ENCODE data around the gene MAT1A.

The MAT1A gene

DNA sequence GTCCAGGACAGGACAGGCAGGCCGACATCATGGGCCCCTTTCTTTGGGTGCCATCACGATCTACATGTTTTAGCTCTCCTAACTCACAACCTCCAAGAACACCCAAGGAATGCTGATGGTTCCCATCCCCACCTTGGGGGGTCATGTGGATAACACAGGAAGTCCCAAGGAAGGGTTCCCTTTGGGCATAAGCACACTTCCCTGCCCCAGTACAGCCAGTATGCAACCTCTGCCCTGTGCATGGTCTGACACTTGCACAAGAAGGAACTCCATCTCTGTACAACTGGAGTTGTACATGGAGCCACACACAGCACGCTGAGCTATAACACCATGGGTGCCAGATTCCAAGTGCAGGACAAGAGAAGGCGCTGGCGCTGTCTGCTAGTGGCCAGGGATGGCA is 11.0 kb downstream of the MAT1A start:
- TF ChIP-seq, protein P1, sequence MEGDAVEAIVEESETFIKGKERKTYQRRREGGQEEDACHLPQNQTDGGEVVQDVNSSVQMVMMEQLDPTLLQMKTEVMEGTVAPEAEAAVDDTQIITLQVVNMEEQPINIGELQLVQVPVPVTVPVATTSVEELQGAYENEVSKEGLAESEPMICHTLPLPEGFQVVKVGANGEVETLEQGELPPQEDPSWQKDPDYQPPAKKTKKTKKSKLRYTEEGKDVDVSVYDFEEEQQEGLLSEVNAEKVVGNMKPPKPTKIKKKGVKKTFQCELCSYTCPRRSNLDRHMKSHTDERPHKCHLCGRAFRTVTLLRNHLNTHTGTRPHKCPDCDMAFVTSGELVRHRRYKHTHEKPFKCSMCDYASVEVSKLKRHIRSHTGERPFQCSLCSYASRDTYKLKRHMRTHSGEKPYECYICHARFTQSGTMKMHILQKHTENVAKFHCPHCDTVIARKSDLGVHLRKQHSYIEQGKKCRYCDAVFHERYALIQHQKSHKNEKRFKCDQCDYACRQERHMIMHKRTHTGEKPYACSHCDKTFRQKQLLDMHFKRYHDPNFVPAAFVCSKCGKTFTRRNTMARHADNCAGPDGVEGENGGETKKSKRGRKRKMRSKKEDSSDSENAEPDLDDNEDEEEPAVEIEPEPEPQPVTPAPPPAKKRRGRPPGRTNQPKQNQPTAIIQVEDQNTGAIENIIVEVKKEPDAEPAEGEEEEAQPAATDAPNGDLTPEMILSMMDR (IDR thresholded peaks at IDR 0.05; ENCODE audit: control insufficient read depth, extremely low read depth, insufficient read depth), result no peak
- no peak overlapping the region for H3K4me3 ChIP-seq (ENCODE audit: low read depth, low read length)
- DNase-seq (ENCODE audit: low read depth), result no peak

DNA sequence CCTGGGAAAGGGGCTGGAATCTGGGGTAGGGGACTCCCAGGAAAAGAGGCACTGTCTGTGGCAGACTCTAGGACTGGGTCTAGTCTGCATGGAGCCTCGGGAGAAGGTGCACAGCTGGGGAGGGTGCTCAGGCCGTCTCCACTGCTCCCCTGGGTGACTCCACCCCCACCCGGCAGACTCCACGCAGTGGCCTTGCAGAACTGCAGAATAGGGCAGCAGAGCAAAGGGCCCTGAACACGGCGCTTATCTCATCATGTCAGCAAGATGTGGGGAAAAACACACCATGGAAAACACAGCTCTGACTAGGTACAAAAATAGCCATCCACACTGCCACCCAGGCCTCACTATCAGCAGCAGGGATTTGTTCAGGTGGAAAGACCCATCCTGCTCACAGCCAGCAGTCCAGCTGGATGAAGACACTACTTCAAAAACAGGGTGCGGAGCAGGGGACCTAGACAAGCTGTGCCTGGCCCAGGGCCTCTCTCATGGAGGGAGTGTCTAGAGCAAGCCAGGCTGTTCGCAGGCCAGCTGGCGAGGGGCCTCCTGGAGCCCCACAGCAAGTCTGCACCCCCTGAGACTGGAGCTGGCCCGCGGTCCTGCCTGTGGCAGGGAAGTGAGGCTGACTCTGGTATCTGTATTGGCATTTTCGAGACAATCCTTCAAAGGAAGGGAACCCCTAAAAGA is 11.7 kb downstream of the MAT1A start:
- no peak overlapping the region for H3K4me3 ChIP-seq (ENCODE audit: low read depth, low read length)
- TF ChIP-seq, protein P1 (IDR thresholded peaks at IDR 0.05; ENCODE audit: control insufficient read depth, extremely low read depth, insufficient read depth), result no peak
- DNase-seq (ENCODE audit: low read depth), result no peak

- TF ChIP-seq, protein P1 (IDR thresholded peaks at IDR 0.05; ENCODE audit: control insufficient read depth, extremely low read depth, insufficient read depth), result no peak
- no peak for DNase-seq (ENCODE audit: low read depth)
- no peak overlapping the region for H3K4me3 ChIP-seq (ENCODE audit: low read depth, low read length)
Observed at GRCh38 chr10:80277016-80277415, 12.4 kb downstream of the MAT1A start.

DNA sequence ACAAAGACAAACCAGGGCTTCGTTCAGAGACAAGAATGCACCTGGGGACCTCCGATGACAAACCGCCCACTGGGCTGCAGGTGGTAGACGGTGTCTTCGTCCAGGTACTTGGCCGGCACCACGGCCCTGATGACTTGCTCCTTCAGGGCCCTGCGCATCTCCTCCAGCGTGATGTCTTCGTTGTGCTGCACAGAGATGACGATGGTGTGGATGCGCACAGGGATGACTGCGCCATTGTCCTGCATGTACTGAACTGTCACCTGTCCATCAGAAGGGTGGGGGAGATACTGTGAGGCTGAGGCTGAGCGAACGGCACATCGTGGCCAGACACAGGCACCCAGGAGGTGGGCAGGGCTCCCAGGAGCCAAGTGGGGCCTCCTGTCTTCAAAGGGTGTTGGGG is 13.1 kb downstream of the MAT1A start:
- TF ChIP-seq, protein P1 (IDR thresholded peaks at IDR 0.05; ENCODE audit: control insufficient read depth, extremely low read depth, insufficient read depth), result no peak
- no peak overlapping the region for H3K4me3 ChIP-seq (ENCODE audit: low read depth, low read length)
- no peak for DNase-seq (ENCODE audit: low read depth)

- DNase-seq (ENCODE audit: low read depth), result no peak
- H3K4me3 ChIP-seq (ENCODE audit: low read depth, low read length), result no peak overlapping the region
- TF ChIP-seq, protein P1 (IDR thresholded peaks at IDR 0.05; ENCODE audit: control insufficient read depth, extremely low read depth, insufficient read depth), result no peak
Observed at GRCh38 chr10:80275756-80276155, 13.7 kb downstream of the MAT1A start.

- TF ChIP-seq, protein P1 (IDR thresholded peaks at IDR 0.05; ENCODE audit: control insufficient read depth, extremely low read depth, insufficient read depth), result no peak
- no peak overlapping the region for H3K4me3 ChIP-seq (ENCODE audit: low read depth, low read length)
Observed at GRCh38 chr10:80275135-80275498, 14.3 kb downstream of the MAT1A start.

More at GRCh38 chr10:80275135-80275498, 14.3 kb downstream of the MAT1A start:
- DNase-seq (ENCODE audit: low read depth), result no peak

All from LNCaP clone FGC (cell line).